PC-3 (cell line): ENCODE results near the gene CYP4B1. TPM values are rescaled to one million over a fixed set of nuclear protein-coding genes. Genes with fewer than 3 reads are reported as not detected.

Experiments
- ATAC-seq: fragments of 200-7000 bp; cut with Tn5 transposase; 2 replicates; pipeline ENCODE4 v1.9.1; 2020; ENCODE audit warnings: mild to moderate bottlenecking, moderate library complexity
- BruUV-seq: library from RNA; stranded (reverse); fragments of 400-500 nt; replicated peaks from 2 replicates; lab custom pipeline; 2021; lab: Mats Ljungman, UMichigan
- CTCF ChIA-PET: fragments of 300-600 bp; sonication (Branson Sonifier 250); formaldehyde crosslinking; loops from one replicate; lab custom pipeline; 2022; ENCODE audit warnings: antibody characterized with exemption; lab: Charles Lee
- POLR2A ChIA-PET: fragments of 300-600 bp; sonication (Branson Sonifier 250); formaldehyde crosslinking; loops from one replicate; lab custom pipeline; 2022; ENCODE audit warnings: antibody characterized with exemption; ENCODE audit not compliant: unreplicated experiment; lab: Charles Lee
- DNase-seq: peaks from one replicate; pipeline ENCODE4 v3.0.0-alpha.2; 2015
- H2AFZ ChIP-seq: fragments of 300-600 bp; sonication (generic); 2 replicates; pipeline ENCODE4 v1.6.0; 2016; ENCODE audit warnings: antibody characterized with exemption, low read length
- H3F3A ChIP-seq: fragments of 300-600 bp; sonication (generic); one replicate; pipeline ENCODE4 v1.6.0; 2017; ENCODE audit warnings: antibody characterized with exemption, low read length, control low read depth, mild to moderate bottlenecking; ENCODE audit not compliant: unreplicated experiment
- H3K27ac ChIP-seq: fragments of 300-600 bp; sonication (generic); 2 replicates; pipeline ENCODE4 v1.5.1; 2016; ENCODE audit warnings: mild to moderate bottlenecking, low read length
- H3K27me3 ChIP-seq: fragments of 300-600 bp; sonication (generic); 2 replicates; pipeline ENCODE4 v1.6.1; 2016; ENCODE audit warnings: low read length, mixed read lengths
- H3K36me3 ChIP-seq: fragments of 300-600 bp; sonication (generic); 2 replicates; pipeline ENCODE4 v1.6.1; 2016; ENCODE audit warnings: low read depth, mixed run types, low read length, mixed read lengths
- H3K4me1 ChIP-seq: fragments of 300-600 bp; sonication (generic); 2 replicates; pipeline ENCODE4 v1.5.1; 2016; ENCODE audit warnings: low read length; ENCODE audit not compliant: insufficient read depth
- H3K4me2 ChIP-seq: fragments of 300-600 bp; sonication (generic); 2 replicates; pipeline ENCODE4 v1.6.0; 2016; ENCODE audit warnings: low read length
- H3K4me3 ChIP-seq: fragments of 300-600 bp; sonication (generic); 2 replicates; pipeline ENCODE4 v1.5.1; 2016; ENCODE audit warnings: mild to moderate bottlenecking, low read length, mixed read lengths
- H3K79me2 ChIP-seq: fragments of 300-600 bp; sonication (generic); 2 replicates; pipeline ENCODE4 v1.6.1; 2017; ENCODE audit warnings: low read length, mixed read lengths
- H3K9ac ChIP-seq: fragments of 300-600 bp; sonication (generic); 2 replicates; pipeline ENCODE4 v1.6.0; 2016; ENCODE audit warnings: mild to moderate bottlenecking, low read length
- H3K9me2 ChIP-seq: fragments of 300-600 bp; sonication (generic); replicated peaks from 2 replicates; pipeline ENCODE4 v1.6.1; 2016; ENCODE audit warnings: mixed run types, low read length, mixed read lengths
- H3K9me3 ChIP-seq: fragments of 300-600 bp; sonication (generic); 2 replicates; pipeline ENCODE4 v1.6.1; 2016; ENCODE audit warnings: low read length, mixed read lengths
- H4K20me1 ChIP-seq: fragments of 300-600 bp; sonication (generic); 2 replicates; pipeline ENCODE4 v1.6.1; 2016; ENCODE audit warnings: low read length, mixed read lengths
- EZH2 ChIP-seq: fragments of 300-600 bp; sonication (generic); IDR thresholded peaks from one replicate; pipeline ENCODE4 v1.6.1; 2017; ENCODE audit warnings: antibody characterized with exemption, mild to moderate bottlenecking, low read length; ENCODE audit not compliant: unreplicated experiment
- EZH2phosphoT487 ChIP-seq: fragments of 300-600 bp; sonication (generic); IDR thresholded peaks from 2 replicates; pipeline ENCODE4 v1.6.1; 2018; ENCODE audit warnings: mild to moderate bottlenecking, antibody characterized with exemption, low read length, borderline replicate concordance
- intact Hi-C: fragments of 100-400 bp; cut with micrococcal nuclease; formaldehyde crosslinking; loops from 2 replicates; pipeline ENCODE4 v1.9.0; 2023
- total RNA-seq: library from RNA; depleted of rRNA; stranded (reverse); fragments of >200 nt; gene quantifications from 2 replicates; pipeline ENCODE4 v1.2.3, GENCODE V29; 2014
- TF ChIP-seq, protein P1 (sequence below): fragments of 300-600 bp; sonication (generic); conservative IDR thresholded peaks from 2 replicates; pipeline ENCODE4 v1.5.1; 2017; ENCODE audit warnings: antibody characterized with exemption, low read depth, mild to moderate bottlenecking, low read length

CYP4B1 gene
- total RNA-seq, 1 experiment from 2014 or later = not detected

DNA sequence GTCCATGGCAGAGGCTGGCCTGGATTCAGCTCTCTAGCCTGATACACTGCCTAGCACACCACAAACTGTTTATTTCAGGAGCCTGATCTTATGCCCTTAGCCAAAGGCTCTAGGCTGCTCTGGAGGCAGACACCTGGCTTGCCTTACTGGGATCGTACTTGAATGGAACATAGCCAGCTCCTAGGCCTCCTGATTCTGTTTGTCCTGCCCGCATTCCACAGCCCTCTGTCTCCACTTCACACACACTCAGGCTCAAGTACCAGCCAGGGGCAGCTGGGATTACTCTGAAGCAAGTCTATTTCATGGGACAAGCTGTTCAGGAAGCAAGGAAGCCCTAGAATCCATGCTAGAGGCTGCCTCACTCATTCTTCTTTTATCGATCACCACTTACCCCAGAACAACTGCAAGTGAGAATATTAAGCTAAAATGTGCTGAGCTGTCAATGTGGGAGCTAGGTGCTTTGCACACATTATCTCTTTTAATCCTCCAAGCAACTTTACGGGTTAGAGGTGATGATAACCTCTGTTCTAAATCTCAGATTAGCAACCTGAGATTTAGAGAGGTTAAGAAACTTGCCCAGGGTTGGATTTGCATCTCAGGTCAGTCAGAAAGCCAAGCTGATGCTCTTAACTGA lies 31.1 kb upstream of the CYP4B1 start:
- Histone ChIP-seq H3K36me3 (no peaks in the 10 kb centered on the region), H3K79me2 (no peaks in the 10 kb centered on the region), H3K27ac (no peak overlapping the region), H3K9me2 (no peaks in the 10 kb centered on the region), H3K4me3 (no peak overlapping the region), H3K27me3 (no peaks in the 10 kb centered on the region), H2AFZ (no peak overlapping the region), H3K9ac (no peak overlapping the region), H3K4me2 (no peak overlapping the region), H3K9me3 (0 out of 2 replicates have a peak, but pooled peaks cover 5% of the 10 kb centered on the region), H4K20me1 (no peaks in the 10 kb centered on the region), H3K4me1 (no peaks in the 10 kb centered on the region), H3F3A (no peaks in the 10 kb centered on the region)
- BruUV-seq = no TSS peak
- no peak for DNase-seq
- POLR2A ChIA-PET = interaction anchor here (0.5 kb wide), 1 partner anchor 1251 kb away, joined by 4 read pairs; no protein-coding TSS in a partner anchor
- TF ChIP-seq EZH2 (no peak), EZH2phosphoT487 (no peak)
- TF ChIP-seq, protein P1, sequence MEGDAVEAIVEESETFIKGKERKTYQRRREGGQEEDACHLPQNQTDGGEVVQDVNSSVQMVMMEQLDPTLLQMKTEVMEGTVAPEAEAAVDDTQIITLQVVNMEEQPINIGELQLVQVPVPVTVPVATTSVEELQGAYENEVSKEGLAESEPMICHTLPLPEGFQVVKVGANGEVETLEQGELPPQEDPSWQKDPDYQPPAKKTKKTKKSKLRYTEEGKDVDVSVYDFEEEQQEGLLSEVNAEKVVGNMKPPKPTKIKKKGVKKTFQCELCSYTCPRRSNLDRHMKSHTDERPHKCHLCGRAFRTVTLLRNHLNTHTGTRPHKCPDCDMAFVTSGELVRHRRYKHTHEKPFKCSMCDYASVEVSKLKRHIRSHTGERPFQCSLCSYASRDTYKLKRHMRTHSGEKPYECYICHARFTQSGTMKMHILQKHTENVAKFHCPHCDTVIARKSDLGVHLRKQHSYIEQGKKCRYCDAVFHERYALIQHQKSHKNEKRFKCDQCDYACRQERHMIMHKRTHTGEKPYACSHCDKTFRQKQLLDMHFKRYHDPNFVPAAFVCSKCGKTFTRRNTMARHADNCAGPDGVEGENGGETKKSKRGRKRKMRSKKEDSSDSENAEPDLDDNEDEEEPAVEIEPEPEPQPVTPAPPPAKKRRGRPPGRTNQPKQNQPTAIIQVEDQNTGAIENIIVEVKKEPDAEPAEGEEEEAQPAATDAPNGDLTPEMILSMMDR = no peak
- CTCF ChIA-PET = no interaction called here
- no peak for ATAC-seq
- intact Hi-C loops = no loop called here

DNA sequence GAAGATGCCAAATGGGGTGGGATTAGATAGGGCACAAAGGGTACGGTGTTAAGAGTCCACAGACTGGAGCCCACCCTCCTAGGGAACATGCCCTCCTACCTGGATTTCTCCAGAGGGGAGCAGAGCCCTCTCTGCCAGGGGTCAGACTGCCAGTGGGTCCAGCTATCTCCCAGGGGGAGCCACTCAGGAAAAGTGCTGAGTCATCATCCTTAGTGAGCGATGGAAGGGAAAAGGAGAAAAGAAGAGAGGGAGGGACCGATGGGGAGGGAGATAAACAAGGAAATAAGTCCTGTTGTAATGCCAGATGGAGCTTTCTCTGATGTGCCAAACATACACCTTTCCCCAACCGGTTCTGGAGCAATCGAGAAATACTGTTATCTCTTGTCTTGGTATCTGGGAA lies 30.4 kb upstream of the CYP4B1 start:
- no peaks in the 10 kb centered on the region for H3K79me2 ChIP-seq
- no TSS peak for BruUV-seq
- no peaks in the 10 kb centered on the region for H4K20me1 ChIP-seq
- H3K4me1 ChIP-seq = no peaks in the 10 kb centered on the region
- ATAC-seq = no peak
- H3K4me3 ChIP-seq = no peak overlapping the region
- H3K36me3 ChIP-seq = no peaks in the 10 kb centered on the region
- intact Hi-C loops = no loop called here
- H3K27ac ChIP-seq = no peak overlapping the region
- no peak for TF ChIP-seq EZH2phosphoT487
- no peak for TF ChIP-seq EZH2
- TF ChIP-seq, protein P1 = no peak
- 0 out of 2 replicates have a peak, but pooled peaks cover 5% of the 10 kb centered on the region for H3K9me3 ChIP-seq
- H2AFZ ChIP-seq = no peak overlapping the region
- H3F3A ChIP-seq = no peaks in the 10 kb centered on the region
- H3K4me2 ChIP-seq = no peak overlapping the region
- ChIA-PET POLR2A (no interaction called here), CTCF (no interaction called here)
- H3K27me3 ChIP-seq = no peaks in the 10 kb centered on the region
- H3K9ac ChIP-seq = no peak overlapping the region
- no peak for DNase-seq
- no peaks in the 10 kb centered on the region for H3K9me2 ChIP-seq

DNA sequence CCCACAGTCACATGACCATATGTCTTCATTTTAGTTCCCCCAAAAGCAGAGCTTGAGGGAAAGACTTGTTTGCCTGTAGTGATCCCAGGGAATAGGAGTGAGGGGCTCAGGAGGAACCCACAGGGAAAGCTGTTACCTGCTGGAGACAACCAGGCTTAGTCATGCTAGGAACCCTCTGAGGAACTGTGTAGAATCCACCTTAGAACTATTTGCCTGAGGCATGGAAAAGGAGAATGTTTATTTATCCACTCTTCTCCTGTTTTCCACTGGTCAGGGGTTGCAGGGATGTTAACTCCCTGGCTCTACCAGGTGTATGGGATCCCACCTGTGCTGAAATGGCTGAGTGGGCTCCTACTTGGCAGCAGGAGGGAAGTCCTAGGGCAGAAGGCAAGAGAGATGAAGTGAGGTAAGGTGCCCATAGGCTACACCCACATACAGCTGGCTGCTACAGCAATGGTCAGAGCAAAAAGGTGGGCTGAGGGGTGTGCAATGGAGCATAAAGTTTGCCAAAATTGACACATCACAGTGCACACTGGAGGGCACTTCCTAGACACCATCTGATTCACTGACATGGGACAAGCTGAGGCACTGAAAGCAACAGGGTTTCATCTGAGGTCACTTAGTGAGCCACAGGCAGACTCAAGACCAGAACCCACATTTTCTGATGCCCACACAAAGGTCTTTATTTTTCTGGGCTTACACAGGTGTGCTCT lies 29.7 kb upstream of the CYP4B1 start:
- no peak overlapping the region for H3K27ac ChIP-seq
- H2AFZ ChIP-seq = no peak overlapping the region
- H3K9me3 ChIP-seq = 0 out of 2 replicates have a peak, but pooled peaks cover 6% of the 10 kb centered on the region
- H3K4me1 ChIP-seq = no peaks in the 10 kb centered on the region
- BruUV-seq = no TSS peak
- no peaks in the 10 kb centered on the region for H4K20me1 ChIP-seq
- no peak for DNase-seq
- no peaks in the 10 kb centered on the region for H3F3A ChIP-seq
- ATAC-seq = no peak
- no peak overlapping the region for H3K4me2 ChIP-seq
- no peaks in the 10 kb centered on the region for H3K27me3 ChIP-seq
- no peaks in the 10 kb centered on the region for H3K79me2 ChIP-seq
- POLR2A ChIA-PET = no interaction called here
- CTCF ChIA-PET = no interaction called here
- intact Hi-C loops = no loop called here
- no peaks in the 10 kb centered on the region for H3K36me3 ChIP-seq
- TF ChIP-seq EZH2phosphoT487 (no peak), EZH2 (no peak)
- TF ChIP-seq, protein P1 = no peak
- H3K4me3 ChIP-seq = no peak overlapping the region
- no peaks in the 10 kb centered on the region for H3K9me2 ChIP-seq
- no peak overlapping the region for H3K9ac ChIP-seq
